K562 (cell line): ENCODE results near the gene LIX1. TPM values are rescaled to one million over a fixed set of nuclear protein-coding genes. Genes with fewer than 3 reads are reported as not detected.

Source experiments
- ATAC-seq: fragments of 200-7000 bp; cut with Tn5 transposase; 3 replicates; pipeline ENCODE4 v1.9.1; 2020; ENCODE audit warnings: moderate library complexity
- BruUV-seq: library from RNA; stranded (reverse); fragments of 400-500 nt; replicated peaks from 2 replicates; lab custom pipeline; 2021; lab: Mats Ljungman, UMichigan
- CTCF ChIA-PET: fragments of 300-600 bp; formaldehyde crosslinking; extraction: SDS; loops from one replicate; lab custom pipeline; 2021; ENCODE audit warnings: low intra/inter-chr PET ratio; lab: Yijun Ruan, JAX
- POLR2A ChIA-PET: fragments of 300-600, 350-650 bp; sonication (Branson Sonifier 250); formaldehyde crosslinking; extraction: SDS; loops from one replicate; lab custom pipeline; 2021; ENCODE audit warnings: antibody characterized with exemption, inconsistent platforms; lab: Yijun Ruan, JAX
- DNase-seq, 4 experiments: peaks; one replicate each; pipeline versions ENCODE4 v3.0.0 to v3.0.0-alpha.2; 2011 to 2018; ENCODE audit warnings: low spot score in 3 of 4, mixed read lengths in 3 of 4; ENCODE audit errors: extremely low read depth in 1 of 4
- FAIRE-seq: peaks from 2 replicates; lab custom pipeline; 2011; peaks lifted over from hg19 to GRCh38; lab: Jason Lieb, UNC
- H2AFZ ChIP-seq: 2 replicates; pipeline ENCODE4 v1.6.0; 2011; ENCODE audit warnings: low read depth, low read length, control low read depth, inconsistent platforms
- H3K27ac ChIP-seq: fragments of 200-600 bp; 3 replicates; pipeline ENCODE4 v1.8.0; 2011; ENCODE audit warnings: low read depth, mild to moderate bottlenecking, control low read depth, inconsistent platforms, low read length, moderate library complexity, mixed read lengths; ENCODE audit errors: extremely low read depth
- H3K27me3 ChIP-seq, 2 experiments: fragments of 300-600 bp in 1 of 2; 2 replicates in 1 of 2; 3 replicates in 1 of 2; pipeline versions ENCODE4 v1.6.0 to v1.8.0; 2011; ENCODE audit warnings: inconsistent platforms in 2 of 2, low read length in 2 of 2, mild to moderate bottlenecking in 1 of 2, mixed read lengths in 1 of 2, moderate library complexity in 1 of 2; ENCODE audit not compliant: control insufficient read depth in 2 of 2, insufficient read depth in 2 of 2
- H3K36me3 ChIP-seq: fragments of 300-600 bp; 3 replicates; pipeline ENCODE4 v1.8.0; 2011; ENCODE audit warnings: mild to moderate bottlenecking, low read length, inconsistent platforms; ENCODE audit not compliant: control insufficient read depth, insufficient read depth
- H3K4me1 ChIP-seq, 2 experiments: fragments of 200-600 bp in 1 of 2; replicated peaks in 1 of 2; 2 replicates in 1 of 2; 3 replicates in 1 of 2; pipeline versions ENCODE4 v1.5.1 to v1.8.0; 2011; ENCODE audit warnings: inconsistent platforms in 2 of 2, low read length in 2 of 2, mild to moderate bottlenecking in 1 of 2, mixed read lengths in 1 of 2, moderate library complexity in 1 of 2; ENCODE audit not compliant: control insufficient read depth in 2 of 2, insufficient read depth in 2 of 2
- H3K4me2 ChIP-seq: 2 replicates; pipeline ENCODE4 v1.6.1; 2011; ENCODE audit warnings: low read length, control low read depth, inconsistent platforms, mixed read lengths; ENCODE audit not compliant: insufficient read depth
- H3K4me3 ChIP-seq: fragments of 200-600 bp; sonication (generic), shearing (Covaris generic); 2 replicates; pipeline ENCODE4 v1.5.1; 2016; ENCODE audit warnings: control low read depth, inconsistent platforms
- H3K79me2 ChIP-seq: fragments of 200-600 bp; 3 replicates; pipeline ENCODE4 v1.8.0; 2011; ENCODE audit warnings: low read length, inconsistent platforms; ENCODE audit not compliant: control insufficient read depth, insufficient read depth
- H3K9ac ChIP-seq, 2 experiments: 2 replicates each; pipeline versions ENCODE4 v1.6.0 to v1.6.1; 2011; ENCODE audit warnings: low read depth in 2 of 2, low read length in 2 of 2, control low read depth in 1 of 2, inconsistent platforms in 1 of 2, mild to moderate bottlenecking in 1 of 2, mixed read lengths in 1 of 2; ENCODE audit not compliant: insufficient read depth in 1 of 2
- H3K9me1 ChIP-seq: one replicate; pipeline ENCODE4 v1.6.0; 2011; ENCODE audit warnings: inconsistent platforms, mild to moderate bottlenecking, low read length, moderate library complexity; ENCODE audit not compliant: control insufficient read depth, insufficient read depth
- H3K9me3 ChIP-seq: replicated peaks from 2 replicates; pipeline ENCODE4 v1.5.1; 2011; ENCODE audit warnings: low read depth, low read length, inconsistent platforms; ENCODE audit not compliant: control insufficient read depth, insufficient read depth
- H4K20me1 ChIP-seq: replicated peaks from 2 replicates; pipeline ENCODE4 v1.6.1; 2011; ENCODE audit warnings: low read length, inconsistent platforms, mixed read lengths; ENCODE audit not compliant: control insufficient read depth, insufficient read depth
- ATF6 ChIP-seq: sonication (generic); formaldehyde crosslinking; IDR thresholded peaks from 2 replicates; pipeline ENCODE4 v1.4.0; 2020; ENCODE audit warnings: mild to moderate bottlenecking, missing genetic modification reagents
- CBFA2T2 ChIP-seq: fragments of 450-650 bp; conservative IDR thresholded peaks from 2 replicates; pipeline ENCODE4 v1.6.1; 2017; ENCODE audit warnings: mild to moderate bottlenecking
- CCAR2 ChIP-seq: fragments of 200-400 bp; formaldehyde crosslinking; IDR thresholded peaks from 2 replicates; pipeline ENCODE4 v1.6.1; 2017; ENCODE audit warnings: mild to moderate bottlenecking, low read depth, low read length
- CHAMP1 ChIP-seq: fragments of 450-650 bp; IDR thresholded peaks from 2 replicates; pipeline ENCODE4 v1.6.1; 2016; ENCODE audit warnings: mild to moderate bottlenecking
- E2F1 ChIP-seq: sonication (generic); formaldehyde crosslinking; IDR thresholded peaks from 2 replicates; pipeline ENCODE4 v1.8.1; 2023; ENCODE audit warnings: mild to moderate bottlenecking, missing genetic modification reagents, moderate library complexity
- FOXA1 ChIP-seq: fragments of 450-650 bp; IDR thresholded peaks from 2 replicates; pipeline ENCODE4 v1.6.1; 2016; ENCODE audit warnings: mild to moderate bottlenecking, borderline replicate concordance
- KAT2B ChIP-seq: IDR thresholded peaks from one replicate; pipeline ENCODE4 v1.6.1; 2012; ENCODE audit warnings: low read depth, mild to moderate bottlenecking, control low read depth, inconsistent platforms, low read length, moderate library complexity
- PHB ChIP-seq: fragments of 250-450 bp; sonication (Bioruptor Pico); IDR thresholded peaks from 2 replicates; pipeline ENCODE4 v1.5.0; 2021
- PHF8 ChIP-seq: fragments of 200-600 bp; sonication (generic); IDR thresholded peaks from 2 replicates; pipeline ENCODE4 v1.6.1; 2012; ENCODE audit warnings: mixed run types, mild to moderate bottlenecking, inconsistent platforms, low read length, moderate library complexity, borderline replicate concordance
- PTTG1 ChIP-seq: fragments of 450-650 bp; IDR thresholded peaks from 2 replicates; pipeline ENCODE4 v1.6.1; 2016; ENCODE audit warnings: low read depth, mild to moderate bottlenecking, missing genetic modification characterization, missing compliant biosample characterization
- ZBTB12 ChIP-seq: fragments of 250-450 bp; sonication (Bioruptor Pico); IDR thresholded peaks from 2 replicates; pipeline ENCODE4 v1.4.0; 2020
- ZNF263 ChIP-seq: sonication (generic); formaldehyde crosslinking; IDR thresholded peaks from 2 replicates; pipeline ENCODE4 v1.8.0; 2022; ENCODE audit warnings: mild to moderate bottlenecking, missing genetic modification reagents, borderline replicate concordance
- WGBS: fragments of 100-300 bp; shearing (Covaris generic); methylation state at CpG from one replicate; pipeline ENCODE4 v1.1.6; 2016; ENCODE audit warnings: low coverage, mixed read lengths; ENCODE audit not compliant: insufficient coverage; ENCODE audit errors: missing lambda C conversion rate; 5-methylcytosine and 5-hydroxymethylcytosine counted together
- in situ Hi-C: fragments of 300-500 bp; cut with MboI; formaldehyde crosslinking; loops from 4 replicates; pipeline ENCODE4 v1.15.0; 2018; ENCODE audit warnings: inconsistent platforms, mixed read lengths
- intact Hi-C: fragments of 100-400 bp; cut with micrococcal nuclease; formaldehyde crosslinking; loops from 2 replicates; pipeline ENCODE4 v1.14.2; 2022
- polyA plus RNA-seq, 8 experiments: library from polyadenylated mRNA; depleted of rRNA in 4 of 8; stranded (reverse) in 5 of 8; unstranded in 3 of 8; fragments of >200 nt; fragmentation: Nextera tagmentation in 2 of 8; fragmentation: Illumina TruSeq in 1 of 8; extraction: Ambion mirVana in 2 of 8; extraction: Trizol in 1 of 8; gene quantifications; 2 replicates each; pipeline versions ENCODE4 v1.2.1 to v1.2.3, GENCODE V29; 2011 to 2014; ENCODE audit warnings: inconsistent platforms in 1 of 8, missing spikeins in 1 of 8
- total RNA-seq, 7 experiments: library from RNA; depleted of rRNA in 6 of 7; stranded (reverse); fragments of >200 nt in 6 of 7; fragmentation: Illumina TruSeq in 2 of 7; extraction: Trizol in 2 of 7; gene quantifications; 2 replicates each; pipeline versions ENCODE4 v1.2.1 to v1.2.3, GENCODE V29; 2011 to 2021; ENCODE audit warnings: low replicate concordance in 1 of 7

LIX1 gene
- total and polyA plus RNA-seq, 9 of the 15 experiments (the other 6 are each of a cell fraction or from before 2014, with no cell fraction given), result 0.01 to 0.18 TPM; not detected in 7

GRCh38 chr5:97134634-97135033, 7.8 kb downstream of the LIX1 start:
- 68% methylated on average over 3 of the region's 3 CpGs for WGBS
- no peak overlapping the region for H3K4me2 ChIP-seq
- FAIRE-seq (no peak), ATAC-seq (no peak), DNase-seq (no peak)
- no peak overlapping the region for H3K9ac ChIP-seq
- in situ Hi-C loops (loop anchor here (5.0 kb wide), 1 partner anchor 87 kb away; no protein-coding TSS in a partner anchor), intact Hi-C loops (no loop called here)
- no peaks in the 10 kb centered on the region for H3K27me3 ChIP-seq
- H3K36me3 ChIP-seq, result no peaks in the 10 kb centered on the region
- peaks cover 0 to 9% of the 10 kb centered on the region in 2 experiments; a peak in 2 of 5 replicates for H3K4me1 ChIP-seq
- H3K9me1 ChIP-seq, result no peaks in the 10 kb centered on the region
- H4K20me1 ChIP-seq, result no peaks in the 10 kb centered on the region
- POLR2A ChIA-PET, result interaction anchor here (0.8 kb wide), 1 partner anchor 19 kb away, joined by 4 read pairs; no protein-coding TSS in a partner anchor
- no TSS peak for BruUV-seq
- CTCF ChIA-PET, result no interaction called here
- no peak overlapping the region for H3K4me3 ChIP-seq
- no peaks in the 10 kb centered on the region for H3K9me3 ChIP-seq
- H3K79me2 ChIP-seq, result no peaks in the 10 kb centered on the region
- no peak overlapping the region for H2AFZ ChIP-seq
- no peak overlapping the region for H3K27ac ChIP-seq
- TF ChIP-seq KAT2B (no peak), FOXA1 (no peak), ATF6 (CRISPR knock-in tag) (no peak), E2F1 (no peak), ZNF263 (no peak), CHAMP1 (no peak), PHB (CRISPR knock-in tag) (no peak), PTTG1 (tag) (no peak), ZBTB12 (CRISPR knock-in tag) (no peak), CCAR2 (no peak), CBFA2T2 (no peak), PHF8 (no peak)
